Bronchial epithelial cell (primary cell): ENCODE measurements around the gene APCDD1L. TPM values are rescaled to one million over a fixed set of nuclear protein-coding genes. Genes with fewer than 3 reads are reported as not detected.

Experiments
- DNase-seq: peaks from one replicate; pipeline ENCODE4 v3.0.0-alpha.2; 2010; ENCODE audit warnings: low read depth
- FAIRE-seq: peaks from 2 replicates; lab custom pipeline; 2011; peaks lifted over from hg19 to GRCh38; lab: Jason Lieb, UNC
- H3K27me3 ChIP-seq: 2 replicates; pipeline ENCODE4 v1.5.1; 2011; ENCODE audit warnings: low read length; ENCODE audit not compliant: control insufficient read depth, insufficient read depth
- H3K36me3 ChIP-seq: 2 replicates; pipeline ENCODE4 v1.5.1; 2011; ENCODE audit warnings: low read length; ENCODE audit not compliant: control insufficient read depth, insufficient read depth
- H3K4me3 ChIP-seq: 2 replicates; pipeline ENCODE4 v1.5.1; 2011; ENCODE audit warnings: mild to moderate bottlenecking, low read depth, low read length, control low read depth
- total RNA-seq: library from RNA; depleted of rRNA; stranded (reverse); fragments of >200 nt; gene quantifications from 2 replicates; pipeline ENCODE4 v1.2.1, GENCODE V29; 2014
- TF ChIP-seq, protein P1 (sequence below): IDR thresholded peaks from 2 replicates; pipeline ENCODE4 v1.5.1; 2011; ENCODE audit warnings: mild to moderate bottlenecking, moderate library complexity, low read length, control low read depth, inconsistent platforms; ENCODE audit not compliant: insufficient read depth, severe bottlenecking

APCDD1L gene
- total RNA-seq, 1 donor from 2014 or later = under 0.01 TPM

DNA sequence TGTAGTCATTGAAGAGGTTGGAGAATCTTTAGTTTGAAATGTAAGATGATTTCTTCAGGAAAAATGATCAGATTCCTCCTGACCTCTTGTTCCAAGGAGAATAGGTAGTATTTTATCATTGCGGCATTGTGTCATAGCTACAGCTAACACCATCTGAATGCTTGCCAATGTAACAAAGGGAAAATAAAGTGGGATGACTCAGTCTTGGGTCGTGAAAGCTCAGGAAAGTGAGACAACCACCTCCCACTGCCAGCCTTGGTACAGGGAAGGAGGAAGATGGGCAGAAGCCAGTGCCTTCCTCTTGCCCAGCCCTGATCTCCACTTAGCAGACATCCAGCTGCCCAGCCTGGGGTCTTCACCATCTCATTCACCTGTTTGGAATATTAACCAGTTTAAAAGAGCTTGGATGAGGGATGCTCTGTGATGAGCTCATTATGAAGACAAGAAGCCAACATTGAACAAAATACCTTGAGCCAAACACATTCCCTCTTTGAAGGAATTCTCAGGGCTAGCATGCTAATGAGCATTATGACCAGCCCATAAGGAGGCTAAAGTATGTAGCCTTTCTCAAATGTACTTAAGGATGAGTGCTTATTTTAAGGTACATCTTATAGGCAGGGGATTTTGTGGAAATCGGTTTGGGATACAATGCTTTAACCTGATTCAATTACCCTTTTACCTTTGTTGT lies 40.0 kb upstream of the APCDD1L start:
- Histone ChIP-seq H3K27me3 (peaks cover 6% of the 10 kb centered on the region), H3K36me3 (no peaks in the 10 kb centered on the region), H3K4me3 (no peak overlapping the region)
- TF ChIP-seq, protein P1, sequence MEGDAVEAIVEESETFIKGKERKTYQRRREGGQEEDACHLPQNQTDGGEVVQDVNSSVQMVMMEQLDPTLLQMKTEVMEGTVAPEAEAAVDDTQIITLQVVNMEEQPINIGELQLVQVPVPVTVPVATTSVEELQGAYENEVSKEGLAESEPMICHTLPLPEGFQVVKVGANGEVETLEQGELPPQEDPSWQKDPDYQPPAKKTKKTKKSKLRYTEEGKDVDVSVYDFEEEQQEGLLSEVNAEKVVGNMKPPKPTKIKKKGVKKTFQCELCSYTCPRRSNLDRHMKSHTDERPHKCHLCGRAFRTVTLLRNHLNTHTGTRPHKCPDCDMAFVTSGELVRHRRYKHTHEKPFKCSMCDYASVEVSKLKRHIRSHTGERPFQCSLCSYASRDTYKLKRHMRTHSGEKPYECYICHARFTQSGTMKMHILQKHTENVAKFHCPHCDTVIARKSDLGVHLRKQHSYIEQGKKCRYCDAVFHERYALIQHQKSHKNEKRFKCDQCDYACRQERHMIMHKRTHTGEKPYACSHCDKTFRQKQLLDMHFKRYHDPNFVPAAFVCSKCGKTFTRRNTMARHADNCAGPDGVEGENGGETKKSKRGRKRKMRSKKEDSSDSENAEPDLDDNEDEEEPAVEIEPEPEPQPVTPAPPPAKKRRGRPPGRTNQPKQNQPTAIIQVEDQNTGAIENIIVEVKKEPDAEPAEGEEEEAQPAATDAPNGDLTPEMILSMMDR = no peak
- DNase-seq (peak; percentile 88), FAIRE-seq (no peak)

- DNase-seq (no peak), FAIRE-seq (no peak)
- H3K36me3 ChIP-seq = no peaks in the 10 kb centered on the region
- H3K27me3 ChIP-seq = peaks cover 6% of the 10 kb centered on the region
- H3K4me3 ChIP-seq = no peak overlapping the region
- TF ChIP-seq, protein P1 = no peak
Observed at GRCh38 chr20:58554541-58554940, 39.3 kb upstream of the APCDD1L start.

GRCh38 chr20:58553841-58554240 lies 38.6 kb upstream of the APCDD1L start:
- Histone ChIP-seq H3K4me3 (no peak overlapping the region), H3K27me3 (peaks cover 6% of the 10 kb centered on the region), H3K36me3 (no peaks in the 10 kb centered on the region)
- no peak for FAIRE-seq
- TF ChIP-seq, protein P1 = no peak
- no peak for DNase-seq

GRCh38 chr20:58553166-58553696 lies 38.0 kb upstream of the APCDD1L start:
- FAIRE-seq = no peak
- DNase-seq = no peak
- peaks cover 6% of the 10 kb centered on the region for H3K27me3 ChIP-seq
- TF ChIP-seq, protein P1 = no peak
- H3K4me3 ChIP-seq = no peak overlapping the region
- H3K36me3 ChIP-seq = no peaks in the 10 kb centered on the region

DNA sequence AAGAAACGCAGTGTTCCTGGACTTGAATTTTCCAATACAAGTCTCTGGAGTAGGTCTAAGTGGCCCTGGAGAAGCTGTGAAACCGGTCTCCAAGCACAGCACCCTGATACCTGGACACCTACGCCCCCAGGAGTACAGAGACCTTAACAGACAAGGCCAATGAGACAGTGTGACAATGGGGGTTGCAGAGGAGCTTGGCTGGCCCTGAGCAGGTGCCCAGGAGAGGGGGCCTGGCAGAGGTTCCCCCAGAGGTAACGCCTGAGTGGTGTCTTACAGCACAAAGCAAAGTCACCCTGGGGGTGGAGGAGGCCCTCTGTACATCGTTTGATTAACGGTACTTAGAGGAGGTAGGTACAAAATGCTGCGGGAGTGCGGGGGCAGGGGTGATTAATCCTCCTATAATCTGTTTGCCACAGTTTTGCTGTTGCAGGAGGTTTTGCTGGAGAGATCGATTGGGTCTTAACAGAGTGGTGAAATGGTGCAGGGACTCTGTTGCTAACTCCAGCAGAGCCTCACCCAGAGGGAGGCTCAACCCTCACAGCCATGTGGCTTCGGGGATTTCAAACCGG lies 37.3 kb upstream of the APCDD1L start:
- Histone ChIP-seq H3K27me3 (peaks cover 4% of the 10 kb centered on the region), H3K4me3 (no peak overlapping the region), H3K36me3 (no peaks in the 10 kb centered on the region)
- FAIRE-seq (no peak), DNase-seq (no peak)
- TF ChIP-seq, protein P1 = no peak

DNA sequence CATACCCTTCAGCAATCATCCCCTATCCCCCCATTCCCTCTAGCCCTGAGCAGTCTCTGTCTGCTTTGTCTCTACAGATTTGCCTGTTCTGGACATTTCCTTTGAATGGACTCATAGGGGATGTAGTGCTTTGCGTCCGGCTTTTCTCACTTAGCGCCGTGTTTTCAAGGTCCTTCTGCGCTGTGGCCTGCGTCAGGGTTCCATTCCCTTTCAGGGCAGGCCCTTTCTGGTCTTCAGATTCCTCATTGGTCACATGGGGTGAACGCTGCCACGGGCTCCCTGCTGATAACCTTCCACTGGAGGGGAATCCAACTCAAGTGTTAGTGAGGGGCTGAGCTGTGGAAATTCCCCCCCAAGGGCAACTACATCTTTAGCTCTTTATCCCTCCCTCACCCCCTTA lies 36.4 kb upstream of the APCDD1L start:
- Histone ChIP-seq H3K27me3 (peaks cover 4% of the 10 kb centered on the region), H3K4me3 (no peak overlapping the region), H3K36me3 (no peaks in the 10 kb centered on the region)
- TF ChIP-seq, protein P1 = no peak
- DNase-seq (no peak), FAIRE-seq (no peak)
